ENCODE data around the gene MTMR4.
"Not testable (repeated sequence)": the region's sequence is repeated elsewhere in the genome, so short reads cannot be mapped to it uniquely, and the experiment has no call there.

Gene MTMR4

DNA sequence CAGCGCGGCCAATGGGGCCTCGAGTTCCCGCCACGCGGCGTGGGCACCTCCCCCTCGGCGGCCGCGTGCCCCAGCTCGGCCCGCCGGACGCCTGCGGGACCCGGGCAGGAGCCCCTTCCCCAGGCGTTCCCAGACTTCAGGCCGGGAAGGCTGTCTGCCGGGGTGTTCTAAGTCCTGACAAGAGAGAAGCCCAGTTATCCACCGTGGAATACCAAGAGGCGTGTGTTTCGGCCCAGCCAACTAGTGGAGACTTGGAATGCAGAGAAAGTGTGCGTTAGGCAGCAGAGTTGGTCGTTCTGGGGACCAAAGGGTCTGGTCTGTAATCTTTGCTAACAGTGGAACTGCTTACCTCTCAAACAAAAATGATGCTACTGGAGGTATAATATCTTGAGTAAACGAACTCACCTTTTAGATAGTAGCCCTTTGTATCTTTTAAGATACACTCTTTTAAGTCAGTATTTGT, 26.0 kb downstream of the MTMR4 start:
- no peak for DNase-seq

DNA sequence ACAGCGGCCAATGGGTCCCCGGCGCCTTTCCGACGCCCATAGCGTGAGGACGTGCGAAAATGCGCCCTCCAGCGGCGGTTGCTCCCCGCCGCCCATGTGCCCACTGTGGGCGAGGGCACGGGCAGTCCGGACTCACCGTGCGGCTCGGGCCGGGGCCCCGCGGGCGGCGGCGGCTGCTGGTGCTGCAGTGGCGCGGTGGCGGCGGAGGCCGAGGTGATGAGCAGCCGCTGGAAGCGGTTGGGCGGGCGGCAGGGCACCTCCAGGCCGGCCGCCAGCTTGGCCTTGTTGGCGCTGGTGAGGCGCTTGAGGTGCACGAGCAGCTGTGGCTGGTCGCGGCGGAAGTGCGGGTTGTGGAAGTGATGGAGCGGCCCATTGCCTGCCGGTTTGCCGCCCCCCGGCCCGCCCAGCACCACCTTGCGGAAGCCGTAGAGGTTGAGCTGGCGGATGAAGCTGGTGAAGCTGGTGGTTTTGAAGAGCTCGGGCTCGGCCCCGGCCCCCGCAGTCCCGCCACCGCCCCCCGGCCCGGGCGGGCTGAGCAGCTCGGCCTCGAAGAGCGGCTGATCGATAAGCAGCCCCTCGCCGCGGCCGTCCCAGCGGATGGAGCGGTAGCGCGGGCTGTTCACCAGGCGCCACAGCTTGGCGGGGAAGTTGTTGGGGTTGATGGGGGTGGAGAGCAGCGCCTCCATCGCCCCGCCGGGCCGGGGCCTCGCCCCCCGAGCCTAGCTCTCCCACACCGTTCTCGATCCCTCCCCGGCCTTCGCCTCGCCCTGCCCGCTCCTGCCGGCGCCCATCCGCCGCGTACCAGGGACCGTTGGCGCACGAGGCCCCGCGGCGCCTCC, 26.6 kb downstream of the MTMR4 start, which contains the start of gene HSF5:
TSS of gene HSF5 (minus strand) at position 820 of the 839 bp plus-strand sequence. CDS start at position 686, 134 bp downstream.
- DNase-seq: peak; percentile 71 to 73

DNA sequence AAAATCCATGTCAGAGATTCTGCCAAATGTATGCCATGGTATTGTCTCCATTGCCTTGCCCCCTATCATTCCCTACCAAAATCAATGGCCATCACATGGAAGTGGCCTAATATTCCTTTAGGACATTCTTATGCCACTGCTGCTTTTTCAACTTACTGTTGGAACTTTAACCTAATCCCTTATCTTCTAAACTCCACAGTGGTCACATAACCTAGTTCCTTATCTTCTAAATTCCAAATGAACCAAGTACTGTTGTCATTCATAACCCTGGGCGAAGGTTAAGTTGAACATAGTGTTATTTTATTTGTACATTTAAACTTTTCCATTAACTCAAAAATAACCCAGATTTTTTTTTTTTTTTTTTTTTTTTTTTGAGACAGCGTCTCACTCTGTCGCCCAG, 29.8 kb downstream of the MTMR4 start:
- no peak for DNase-seq

DNA sequence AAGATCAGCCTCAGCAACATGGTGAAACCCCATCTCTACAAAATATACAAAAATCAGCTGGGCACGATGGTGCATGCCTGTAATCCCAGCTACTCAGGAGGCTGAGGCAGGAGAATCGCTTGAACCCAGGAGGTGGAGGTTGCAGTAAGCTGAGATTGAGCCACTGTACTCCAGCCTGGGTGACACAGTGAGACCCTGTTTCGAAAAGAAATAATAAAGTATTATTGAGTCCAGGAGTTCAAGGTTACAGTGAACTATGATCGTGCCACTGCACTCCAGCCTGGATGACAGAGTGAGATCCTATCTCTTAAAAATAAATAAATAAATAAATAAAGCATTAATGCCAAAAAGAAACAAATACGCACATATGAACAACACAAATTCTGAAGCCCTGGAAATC, 32.6 kb downstream of the MTMR4 start:
- not testable (repeated sequence) for DNase-seq

DNA sequence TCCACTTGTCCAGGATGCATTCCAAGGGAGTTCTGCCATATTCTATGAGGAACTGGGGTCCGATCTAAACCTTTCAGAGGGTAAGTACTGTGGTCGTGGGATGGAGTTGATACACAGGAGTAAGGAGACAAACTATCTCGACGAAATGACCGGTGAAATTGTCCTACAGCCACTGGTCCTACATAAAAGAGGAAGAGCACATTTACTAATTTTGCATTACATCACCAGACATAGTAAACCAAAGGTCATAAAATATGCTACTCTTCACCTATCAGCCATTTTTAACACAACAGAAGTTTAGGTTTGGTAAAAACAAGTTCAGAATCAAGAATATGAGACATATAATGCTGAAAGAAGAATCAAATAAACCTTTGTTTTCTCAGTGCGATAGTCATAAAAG, 34.3 kb downstream of the MTMR4 start:
- no peak for DNase-seq

DNA sequence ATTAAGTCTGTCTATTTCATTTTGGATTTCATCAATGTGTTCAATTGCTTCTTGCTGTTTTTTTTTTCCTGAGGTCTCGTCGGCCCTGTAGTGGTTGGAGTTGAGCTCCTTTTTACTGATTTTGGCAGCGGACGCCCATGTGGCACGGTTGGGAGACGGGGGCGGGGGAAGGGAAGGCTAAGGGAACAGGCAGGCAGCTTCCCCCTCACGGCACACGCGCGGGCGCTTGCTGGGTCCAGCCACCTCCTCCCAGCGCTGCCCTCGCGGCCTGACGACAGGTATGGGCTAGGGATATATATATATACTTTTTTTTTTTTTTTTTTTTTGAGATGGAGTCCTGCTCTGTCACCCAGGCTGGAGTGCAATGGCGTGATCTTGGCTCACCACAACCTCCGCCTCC, 37.6 kb downstream of the MTMR4 start:
- DNase-seq: no peak

DNA sequence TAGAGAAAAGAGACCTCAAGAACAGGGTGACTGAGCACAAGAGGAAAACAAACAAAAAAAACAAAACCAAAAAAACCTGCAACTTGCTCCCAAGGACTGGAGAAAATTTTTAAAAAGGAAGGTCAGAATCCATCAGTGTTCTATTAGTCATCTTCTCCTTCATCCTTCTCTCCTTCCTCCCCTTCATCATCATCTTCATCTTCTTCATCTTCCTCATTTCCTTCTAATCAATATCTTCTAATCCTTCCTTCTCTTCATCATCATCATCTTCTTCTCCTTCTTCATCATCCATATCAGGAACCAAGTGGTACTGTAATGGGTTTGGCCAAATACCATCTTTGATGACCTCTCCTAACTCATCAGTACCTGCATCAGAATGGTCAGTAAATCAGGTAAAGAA, 38.5 kb downstream of the MTMR4 start:
- DNase-seq: no peak

DNA sequence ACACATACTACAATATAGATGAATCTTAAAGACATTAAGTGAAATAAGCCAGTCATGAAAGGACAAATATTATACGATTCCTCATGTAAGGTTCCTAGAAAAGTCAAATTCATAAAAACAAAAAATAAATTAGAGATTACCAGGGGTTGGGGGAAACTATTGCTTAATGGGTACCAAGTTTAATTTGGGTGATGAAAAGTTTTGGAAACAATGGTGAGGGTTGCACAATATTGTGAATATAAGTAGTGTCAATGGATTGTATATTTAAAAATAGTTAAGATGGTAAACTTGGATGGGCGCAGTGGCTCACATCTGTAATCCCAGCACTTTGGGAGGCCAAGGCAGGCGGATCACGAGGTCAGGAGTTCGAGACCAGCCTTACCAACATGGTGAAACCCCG, 44.1 kb downstream of the MTMR4 start:
- DNase-seq: no peak

DNA sequence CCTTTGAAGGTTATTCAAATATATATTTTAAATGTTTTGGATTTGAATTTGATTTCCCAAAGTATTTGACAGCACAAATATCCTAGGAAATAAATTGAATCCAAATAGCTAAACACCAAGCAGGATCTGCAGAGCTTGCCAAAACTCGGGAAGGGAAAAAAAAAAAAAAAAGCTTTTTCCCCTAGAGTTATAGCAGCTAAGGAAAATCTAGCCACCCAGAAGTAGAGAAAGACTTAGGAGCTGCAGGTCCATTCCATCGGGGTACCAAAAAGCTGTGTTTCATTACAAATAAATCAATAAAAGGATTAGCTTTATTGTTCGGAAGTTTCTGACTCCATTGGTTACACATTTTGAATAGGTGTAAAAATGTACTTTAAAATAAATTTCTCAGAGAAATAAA, 45.5 kb downstream of the MTMR4 start:
- no peak for DNase-seq

DNA sequence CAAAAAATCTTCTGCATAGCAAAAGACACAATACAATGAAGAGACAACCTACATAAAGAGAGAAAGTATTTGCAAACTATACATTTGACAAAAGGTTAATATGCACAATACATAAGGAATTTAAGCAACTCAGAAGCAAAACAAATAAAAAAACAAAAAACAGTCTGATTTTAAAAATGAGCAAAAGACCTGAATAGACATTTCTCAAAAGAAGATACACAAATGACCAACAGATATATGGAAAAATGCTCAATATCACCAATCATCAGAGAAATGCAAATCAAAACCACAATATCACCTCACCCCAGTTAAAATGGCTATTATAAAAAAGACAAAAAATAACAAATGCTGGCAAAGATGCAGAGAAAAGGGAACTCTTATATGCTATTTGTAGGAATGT, 58.9 kb downstream of the MTMR4 start:
- DNase-seq: no peak

DNA sequence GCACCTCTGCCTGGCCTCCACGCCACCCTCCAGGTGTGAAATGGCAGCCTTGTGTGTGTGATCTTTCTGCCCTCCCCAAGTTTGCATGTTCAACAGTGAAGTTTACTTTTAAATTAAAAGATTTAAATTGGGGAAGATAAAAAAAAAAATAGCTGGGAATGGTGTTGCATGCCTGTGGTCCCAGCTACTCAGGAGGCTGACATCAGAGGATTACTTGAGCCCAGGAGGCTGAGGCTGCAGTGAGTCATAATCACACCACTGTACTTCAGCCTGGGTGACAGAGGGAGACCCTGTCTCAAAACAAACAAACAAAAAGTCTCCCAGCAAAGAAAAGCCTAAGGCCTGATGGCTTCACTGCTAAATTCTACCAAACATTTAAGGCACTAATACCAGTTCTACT, 61.7 kb downstream of the MTMR4 start:
- no peak for DNase-seq

DNA sequence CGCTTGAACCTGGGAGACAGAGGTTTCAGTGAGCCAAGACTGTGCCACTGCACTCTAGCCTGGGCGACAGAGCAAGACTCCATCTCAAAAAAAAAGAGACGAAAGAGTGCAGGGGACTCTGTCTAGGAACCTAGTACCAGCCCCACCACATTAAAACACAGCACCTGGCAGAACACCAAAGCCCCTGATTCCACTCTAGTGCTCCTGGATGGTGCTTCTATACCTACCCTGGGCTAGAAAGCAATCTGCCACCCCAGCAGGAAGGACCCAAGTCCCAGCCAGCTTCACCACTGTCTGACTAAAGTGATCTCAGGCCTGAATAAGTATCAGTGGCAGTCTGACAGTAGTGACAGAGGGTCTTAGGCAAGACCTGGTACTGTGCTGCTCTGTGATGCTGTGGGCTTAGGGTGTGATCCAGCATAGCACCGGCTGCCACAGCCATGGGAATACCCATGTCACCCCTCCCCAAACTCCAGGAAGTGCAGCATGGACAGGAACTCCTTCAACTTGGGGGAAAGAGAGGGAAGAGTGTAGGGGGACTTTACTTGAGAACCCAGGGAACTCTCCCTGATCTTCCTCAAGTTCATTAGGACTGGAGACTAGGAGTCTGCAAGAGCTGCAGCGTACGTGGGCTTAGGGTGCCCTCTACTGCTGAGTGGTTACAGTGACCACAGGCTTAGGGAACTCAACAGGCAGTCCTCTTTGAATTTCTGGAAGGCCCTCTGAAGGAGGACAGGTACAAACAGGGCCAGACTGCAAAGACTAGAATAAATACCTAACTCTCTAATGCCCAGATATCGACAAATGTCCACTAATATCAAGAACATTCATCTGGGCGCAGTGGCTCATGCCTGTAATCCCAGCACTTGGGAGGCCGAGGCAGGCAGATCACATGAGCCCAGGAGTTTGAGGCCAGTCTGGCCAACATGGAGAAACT, 67.1 kb downstream of the MTMR4 start:
- peak; percentile 52 to 53 for DNase-seq

DNA sequence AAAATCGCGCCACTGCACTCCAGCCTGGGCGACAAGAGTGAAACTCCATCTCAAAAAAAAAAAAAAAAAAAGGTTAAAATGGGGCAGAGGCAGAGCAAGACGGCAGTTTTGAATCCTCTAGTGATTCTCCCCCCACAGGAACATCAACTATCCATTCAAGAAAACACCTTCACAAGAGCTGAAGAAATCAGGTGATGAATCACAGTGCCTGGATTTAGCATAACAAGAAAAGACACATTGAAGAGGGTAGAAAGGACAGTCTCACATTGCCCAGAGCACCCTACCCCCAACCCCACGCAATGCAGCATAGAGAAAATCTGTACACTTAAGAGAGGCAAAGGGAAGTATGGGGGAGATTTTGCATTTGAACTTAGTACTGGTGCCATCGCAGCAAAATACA, 68.4 kb downstream of the MTMR4 start:
- no peak for DNase-seq
